Measurements from ENCODE around the gene SLC27A5. TPM values are rescaled to one million over a fixed set of nuclear protein-coding genes. Genes with fewer than 3 reads are reported as not detected.

The SLC27A5 gene
- total RNA-seq (10 to 100 TPM in 1 of 4 donors, 1 to 10 TPM in 3; 4.2 to 13.5 (median 8.7) TPM), polyA plus RNA-seq (10 to 100 TPM in 1 of 3 donors, 1 to 10 TPM in 2; 2.3 to 22.9 (median 6.0) TPM)

DNA sequence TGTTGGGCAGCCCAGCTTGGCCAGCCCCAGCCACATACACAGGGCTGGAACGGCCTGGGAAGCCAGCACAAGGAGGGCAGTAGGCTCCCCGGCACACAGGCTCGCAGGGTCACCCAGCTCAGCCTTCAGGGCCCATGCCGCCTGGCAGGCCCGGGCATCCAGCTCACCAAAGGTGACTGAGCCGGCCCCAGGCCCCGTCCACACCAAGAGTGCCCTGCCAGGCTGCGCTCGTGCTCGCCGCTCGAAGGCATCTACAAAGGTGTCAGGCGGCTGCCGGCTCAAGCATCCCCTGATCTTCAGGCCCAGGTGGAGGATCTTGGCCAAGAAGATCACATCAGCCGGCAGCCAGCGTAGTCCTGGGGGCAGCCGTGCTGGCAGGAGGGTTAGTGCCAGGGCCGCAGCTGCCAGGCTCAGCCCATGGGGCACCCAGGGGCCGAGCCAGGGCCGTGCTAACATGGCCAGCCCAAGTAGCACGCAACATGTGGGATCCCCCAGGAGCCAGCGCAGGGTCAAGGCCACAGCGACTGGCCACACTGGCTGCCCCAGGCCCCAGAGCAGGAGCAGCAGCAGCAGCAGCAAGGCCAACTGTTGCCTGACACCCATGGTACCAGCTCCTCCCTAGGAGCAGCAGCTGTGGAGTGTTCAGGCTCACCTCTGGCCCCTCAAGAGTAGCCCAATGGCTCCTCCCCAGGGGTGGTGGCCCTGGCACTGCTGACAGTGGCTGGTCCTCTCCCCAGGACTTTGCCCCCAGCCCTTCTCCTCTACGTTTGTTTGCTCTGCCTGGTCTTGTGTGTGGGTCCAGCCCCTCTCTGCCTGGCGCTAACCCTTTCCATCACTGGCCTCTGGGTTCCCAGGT is at the start of gene SLC27A5:
SLC27A5 (minus strand) TSS at position 640 of the 856 bp plus-strand sequence; CDS start at position 603, 37 bp downstream.
- no peak within 1 kb of the TSS for H3K4me3 ChIP-seq
- intact Hi-C loops (cut with DNase I): no loop called here
- DNase-seq: no peak
- H3K4me1 ChIP-seq: peaks cover 0 to 28% (median 20%) of the 10 kb centered on the region in 4 donors
- H3K27ac ChIP-seq: no peak within 1 kb of the TSS
- peaks cover 6 to 13% (median 9%) of the 10 kb centered on the region in 4 donors for H3K36me3 ChIP-seq
- H3K9me3 ChIP-seq: no peaks in the 10 kb centered on the region
- TF ChIP-seq POLR2AphosphoS5 (IDR thresholded peaks at IDR 0.05): peak in 1 of 4 donors; percentile 9
- TF ChIP-seq POLR2A (IDR thresholded peaks at IDR 0.05): no peak
- TF ChIP-seq EP300 (IDR thresholded peaks at IDR 0.05): no peak
- TF ChIP-seq CTCF (IDR thresholded peaks at IDR 0.05): no peak
- H3K27me3 ChIP-seq: no peaks in the 10 kb centered on the region
- 76 to 88% methylated on average over 25 of the region's 25 CpGs for WGBS, 2 donors

GRCh38 chr19:58560921-58561320 is 49.1 kb upstream of the SLC27A5 start:
- H3K4me3 ChIP-seq: no peak overlapping the region
- no peaks in the 10 kb centered on the region for H3K27me3 ChIP-seq
- TF ChIP-seq CTCF (IDR thresholded peaks at IDR 0.05): no peak
- no peak for TF ChIP-seq POLR2AphosphoS5 (IDR thresholded peaks at IDR 0.05)
- TF ChIP-seq POLR2A (IDR thresholded peaks at IDR 0.05): no peak
- TF ChIP-seq EP300 (IDR thresholded peaks at IDR 0.05): no peak
- no peaks in the 10 kb centered on the region for H3K9me3 ChIP-seq
- intact Hi-C loops (cut with DNase I): no loop called here
- H3K27ac ChIP-seq: no peak overlapping the region
- H3K36me3 ChIP-seq: peaks cover 9 to 13% (median 11%) of the 10 kb centered on the region in 4 donors
- DNase-seq: peak; percentile 59
- peaks cover 0 to 56% (median 51%) of the 10 kb centered on the region in 4 donors for H3K4me1 ChIP-seq

- Histone ChIP-seq H3K27ac (peak overlapping the region; percentile 99 to 100 (median 100)), H3K4me1 (peaks cover 0 to 62% (median 57%) of the 10 kb centered on the region in 4 donors), H3K36me3 (peaks cover 10 to 17% (median 13%) of the 10 kb centered on the region in 4 donors), H3K27me3 (no peaks in the 10 kb centered on the region), H3K9me3 (no peaks in the 10 kb centered on the region), H3K4me3 (peak overlapping the region in 3 of 4 donors; percentile 81 to 84 (median 83))
- intact Hi-C loops (cut with DNase I): no loop called here
- TF ChIP-seq POLR2AphosphoS5 (IDR thresholded peaks at IDR 0.05) (no peak), POLR2A (IDR thresholded peaks at IDR 0.05) (no peak), CTCF (IDR thresholded peaks at IDR 0.05) (no peak), EP300 (IDR thresholded peaks at IDR 0.05) (no peak)
- 82 to 88% methylated on average over 8 of the region's 8 CpGs for WGBS, 2 donors
- DNase-seq: peak; percentile 66
These were observed 48.5 kb upstream of the SLC27A5 start for GRCh38 chr19:58560007-58560887.

DNA sequence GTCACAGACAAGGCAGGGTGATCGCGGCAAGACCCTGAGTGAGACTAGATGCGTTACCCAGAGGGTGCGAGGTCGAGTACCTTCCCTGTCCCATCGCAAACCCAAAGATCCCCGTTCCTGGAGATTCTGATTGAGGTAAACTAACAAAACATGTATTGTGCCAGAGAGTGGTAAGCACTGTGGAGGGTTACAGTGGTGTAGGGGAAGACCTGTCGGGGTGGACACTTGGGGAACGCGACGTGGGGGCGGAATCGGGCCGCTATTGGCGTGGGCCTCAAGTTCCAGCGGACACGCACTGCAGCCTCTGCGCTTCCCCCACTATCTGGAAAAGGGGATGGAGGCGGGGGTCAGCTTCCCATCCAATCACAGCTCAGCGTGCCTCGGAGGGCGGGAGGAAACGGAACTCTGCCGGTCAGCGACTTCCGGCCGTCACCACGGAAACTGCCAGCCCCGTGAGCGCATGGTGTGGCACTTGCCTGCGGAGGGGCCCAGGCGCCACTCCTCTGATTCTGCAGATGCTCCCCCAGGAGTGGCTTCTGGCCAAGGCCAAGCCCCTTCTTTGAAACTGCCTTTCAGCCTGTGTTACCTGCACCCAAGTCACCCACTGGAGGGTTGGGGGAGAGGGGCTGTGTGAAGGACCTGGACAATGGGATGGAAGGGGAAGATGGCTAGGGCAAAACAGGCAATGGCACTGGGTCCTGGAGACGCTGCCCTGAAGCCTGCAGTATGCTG is 47.6 kb upstream of the SLC27A5 start:
- Histone ChIP-seq H3K4me1 (peaks cover 0 to 66% (median 60%) of the 10 kb centered on the region in 4 donors), H3K9me3 (no peaks in the 10 kb centered on the region), H3K4me3 (peak overlapping the region; percentile 61 to 84 (median 82)), H3K36me3 (peaks cover 10 to 17% (median 13%) of the 10 kb centered on the region in 4 donors), H3K27ac (peak overlapping the region; percentile 99 to 100 (median 100)), H3K27me3 (no peaks in the 10 kb centered on the region)
- DNase-seq: peak; percentile 97
- peak; percentile 66 to 90 (median 77) for TF ChIP-seq POLR2AphosphoS5 (IDR thresholded peaks at IDR 0.05)
- TF ChIP-seq EP300 (IDR thresholded peaks at IDR 0.05): no peak
- peak in 1 of 2 donors; percentile 75 for TF ChIP-seq POLR2A (IDR thresholded peaks at IDR 0.05)
- intact Hi-C loops (cut with DNase I): loop anchor here (2.0 kb wide), 1 partner anchor 13 kb away; the partner anchor contains the start of gene MZF1
- 1% methylated on average over 33 of the region's 33 CpGs for WGBS, 2 donors

Measured in sigmoid colon (tissue), 7 donors.